Fibroblast of pulmonary artery (primary cell): Measurements from ENCODE around the gene LRRC2.

Experiments
- DNase-seq: peaks from one replicate; pipeline ENCODE4 v3.0.0-alpha.2; 2010; ENCODE audit warnings: low read depth
- H3K4me3 ChIP-seq: replicated peaks from 2 replicates; pipeline ENCODE4 v1.5.1; 2011; ENCODE audit warnings: low read depth, mild to moderate bottlenecking, control low read depth, low read length, moderate library complexity
- TF ChIP-seq, protein P1 (sequence below): IDR thresholded peaks from 2 replicates; pipeline ENCODE4 v1.5.1; 2011; ENCODE audit warnings: mild to moderate bottlenecking, control low read depth, low read length, inconsistent platforms; ENCODE audit errors: missing control alignments

The LRRC2 gene, protein sequence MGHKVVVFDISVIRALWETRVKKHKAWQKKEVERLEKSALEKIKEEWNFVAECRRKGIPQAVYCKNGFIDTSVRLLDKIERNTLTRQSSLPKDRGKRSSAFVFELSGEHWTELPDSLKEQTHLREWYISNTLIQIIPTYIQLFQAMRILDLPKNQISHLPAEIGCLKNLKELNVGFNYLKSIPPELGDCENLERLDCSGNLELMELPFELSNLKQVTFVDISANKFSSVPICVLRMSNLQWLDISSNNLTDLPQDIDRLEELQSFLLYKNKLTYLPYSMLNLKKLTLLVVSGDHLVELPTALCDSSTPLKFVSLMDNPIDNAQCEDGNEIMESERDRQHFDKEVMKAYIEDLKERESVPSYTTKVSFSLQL

DNA sequence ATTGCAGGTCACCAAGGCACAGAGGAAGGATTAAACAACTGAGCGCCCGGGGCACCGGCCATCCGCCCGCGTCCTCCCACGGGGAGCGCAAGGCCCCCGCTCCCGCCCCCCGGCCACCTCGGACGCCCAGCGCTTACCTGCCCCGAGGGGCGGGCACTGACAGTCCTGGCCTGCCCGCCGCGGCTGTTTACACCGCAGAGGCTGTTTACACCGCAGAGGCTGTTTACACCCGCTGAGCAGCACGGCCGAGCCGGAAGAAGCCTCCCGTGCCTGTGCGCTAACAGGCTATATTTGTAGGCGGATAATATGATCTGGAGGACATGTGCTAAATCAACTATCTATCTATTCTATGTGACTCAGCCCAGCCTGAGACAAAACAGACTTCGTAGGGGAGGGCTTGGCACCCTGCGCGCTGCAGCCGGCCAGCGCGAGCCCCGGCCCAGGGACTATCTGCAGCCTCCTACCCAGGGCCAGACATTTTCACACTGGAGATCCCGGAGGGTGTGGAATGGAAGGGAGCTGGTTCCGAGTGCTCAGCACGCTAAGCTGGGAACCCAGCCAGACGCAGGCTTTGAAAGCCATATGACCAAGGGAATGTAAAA lies at the start of gene LRRC2:
LRRC2 (minus strand) TSS at position 263 of the 602 bp plus-strand sequence. CDS start 14,711 bp downstream, outside the sequence.
- H3K4me3 ChIP-seq = peak within 1 kb of the TSS; percentile 54
- TF ChIP-seq, protein P1, sequence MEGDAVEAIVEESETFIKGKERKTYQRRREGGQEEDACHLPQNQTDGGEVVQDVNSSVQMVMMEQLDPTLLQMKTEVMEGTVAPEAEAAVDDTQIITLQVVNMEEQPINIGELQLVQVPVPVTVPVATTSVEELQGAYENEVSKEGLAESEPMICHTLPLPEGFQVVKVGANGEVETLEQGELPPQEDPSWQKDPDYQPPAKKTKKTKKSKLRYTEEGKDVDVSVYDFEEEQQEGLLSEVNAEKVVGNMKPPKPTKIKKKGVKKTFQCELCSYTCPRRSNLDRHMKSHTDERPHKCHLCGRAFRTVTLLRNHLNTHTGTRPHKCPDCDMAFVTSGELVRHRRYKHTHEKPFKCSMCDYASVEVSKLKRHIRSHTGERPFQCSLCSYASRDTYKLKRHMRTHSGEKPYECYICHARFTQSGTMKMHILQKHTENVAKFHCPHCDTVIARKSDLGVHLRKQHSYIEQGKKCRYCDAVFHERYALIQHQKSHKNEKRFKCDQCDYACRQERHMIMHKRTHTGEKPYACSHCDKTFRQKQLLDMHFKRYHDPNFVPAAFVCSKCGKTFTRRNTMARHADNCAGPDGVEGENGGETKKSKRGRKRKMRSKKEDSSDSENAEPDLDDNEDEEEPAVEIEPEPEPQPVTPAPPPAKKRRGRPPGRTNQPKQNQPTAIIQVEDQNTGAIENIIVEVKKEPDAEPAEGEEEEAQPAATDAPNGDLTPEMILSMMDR = no peak
- peak; percentile 76 for DNase-seq

DNA sequence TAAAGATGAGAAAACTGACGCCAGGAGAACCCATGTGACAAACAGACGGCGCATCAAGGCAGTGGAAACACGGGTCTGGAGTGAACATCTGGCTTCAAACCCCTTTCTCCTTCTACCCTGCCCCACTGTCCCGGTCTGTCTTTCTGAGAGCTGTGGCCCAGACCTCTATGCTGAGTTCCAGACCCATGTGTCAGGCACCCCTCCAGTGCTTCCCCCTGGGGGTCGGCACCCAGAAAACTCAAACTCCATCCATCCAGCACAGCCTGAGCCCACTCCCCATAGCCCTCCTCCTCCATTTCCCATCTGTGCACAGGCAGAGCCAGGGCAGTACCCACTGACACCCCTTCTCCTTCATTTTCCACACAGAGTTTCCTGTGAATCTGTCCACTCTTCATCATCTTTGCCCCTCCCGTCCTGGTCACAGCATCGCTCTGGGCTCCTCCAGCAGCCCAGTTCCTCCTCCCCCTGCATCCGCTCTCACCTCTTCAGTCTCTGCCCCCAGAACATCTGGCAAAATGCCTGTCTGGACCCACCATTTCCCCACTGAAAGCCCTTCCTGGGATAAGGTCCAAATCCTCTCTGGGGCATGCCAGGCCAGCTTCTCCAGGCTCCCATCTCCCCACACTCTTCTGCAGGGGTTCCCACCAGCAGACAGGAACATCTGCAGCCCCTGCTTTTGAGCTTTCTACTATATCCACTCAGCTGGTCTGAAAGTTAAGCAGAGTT lies 49.1 kb upstream of the LRRC2 start:
- DNase-seq = no peak
- no peak overlapping the region for H3K4me3 ChIP-seq
- TF ChIP-seq, protein P1 = no peak

DNA sequence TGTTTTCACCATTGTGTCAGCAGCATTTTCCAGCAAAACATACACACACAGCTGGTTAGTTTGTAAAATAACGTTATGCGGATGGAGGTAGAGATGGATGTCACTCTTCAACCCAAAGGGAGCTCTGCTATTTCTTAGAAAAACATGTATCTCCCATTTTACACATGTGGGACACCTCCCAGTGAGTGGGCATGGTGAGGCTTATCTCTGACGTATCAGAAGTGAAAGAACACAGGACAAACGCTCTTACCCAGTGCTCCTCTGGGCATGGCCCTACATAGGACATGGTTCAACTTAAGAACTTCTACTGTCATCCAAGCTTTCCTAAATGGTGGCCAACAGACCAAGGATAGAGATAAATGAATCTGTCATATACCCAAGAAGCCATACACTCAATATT lies 48.3 kb upstream of the LRRC2 start:
- TF ChIP-seq, protein P1 = no peak
- DNase-seq = no peak
- H3K4me3 ChIP-seq = no peak overlapping the region

DNA sequence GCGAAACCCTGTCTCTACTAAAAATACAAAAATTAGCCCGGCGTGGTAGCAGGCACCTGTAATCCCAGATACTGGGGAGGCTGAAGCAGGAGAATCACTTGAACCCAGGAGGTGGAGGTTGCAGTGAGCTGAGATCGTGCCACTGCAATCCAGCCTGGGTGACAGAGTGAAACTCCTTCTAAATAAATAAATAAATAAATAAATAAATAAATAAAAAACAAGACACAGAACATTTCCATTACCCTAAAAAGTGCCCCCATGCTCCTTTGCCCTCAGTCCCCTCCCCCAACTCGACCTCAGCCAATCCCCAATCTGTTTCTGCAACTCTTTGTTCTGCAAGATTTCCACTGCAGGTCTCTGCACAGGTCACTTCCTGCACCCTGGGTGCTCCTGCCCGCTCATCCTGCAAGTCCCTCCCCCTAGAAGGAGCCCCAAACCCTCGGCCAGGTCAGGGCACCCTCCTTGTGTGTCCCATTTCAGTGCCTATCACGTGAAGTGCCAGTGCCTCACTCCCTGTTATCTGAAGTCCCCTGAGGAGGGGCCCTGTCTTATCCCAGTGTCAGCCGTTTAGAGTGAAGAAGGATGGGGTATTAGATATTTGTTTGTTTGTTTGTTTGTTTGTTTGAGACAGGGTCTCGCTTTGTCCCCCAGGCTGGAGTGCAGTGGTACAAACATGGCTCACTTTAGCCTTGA lies 47.4 kb upstream of the LRRC2 start:
- DNase-seq = no peak
- TF ChIP-seq, protein P1 = no peak
- H3K4me3 ChIP-seq = no peak overlapping the region

DNA sequence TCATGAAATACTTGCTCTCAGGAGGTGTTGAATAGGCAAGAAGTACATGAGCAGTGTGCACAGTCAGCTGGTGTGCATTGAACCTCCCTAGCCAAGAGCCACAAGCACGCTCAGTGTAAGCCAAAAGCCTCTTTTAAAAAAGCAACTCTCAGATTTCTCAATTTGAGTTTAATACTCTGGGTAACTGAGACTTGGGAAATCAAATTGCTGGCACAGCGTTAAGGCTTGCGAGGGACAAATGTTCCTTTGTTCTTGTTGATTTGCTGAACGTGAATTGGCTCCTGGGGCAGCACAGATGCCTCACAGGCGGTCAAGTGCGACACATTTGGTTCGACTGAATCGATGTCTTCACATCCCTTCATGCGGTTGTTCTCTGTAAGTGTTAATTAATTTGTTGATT lies 46.2 kb upstream of the LRRC2 start, which contains the start of gene FAM240A:
FAM240A (plus strand) TSS at position 202 of the 400 bp plus-strand sequence; CDS start at position 361, 159 bp downstream.
- TF ChIP-seq, protein P1 = no peak
- H3K4me3 ChIP-seq = no peak within 1 kb of the TSS
- DNase-seq = peak; percentile 13

DNA sequence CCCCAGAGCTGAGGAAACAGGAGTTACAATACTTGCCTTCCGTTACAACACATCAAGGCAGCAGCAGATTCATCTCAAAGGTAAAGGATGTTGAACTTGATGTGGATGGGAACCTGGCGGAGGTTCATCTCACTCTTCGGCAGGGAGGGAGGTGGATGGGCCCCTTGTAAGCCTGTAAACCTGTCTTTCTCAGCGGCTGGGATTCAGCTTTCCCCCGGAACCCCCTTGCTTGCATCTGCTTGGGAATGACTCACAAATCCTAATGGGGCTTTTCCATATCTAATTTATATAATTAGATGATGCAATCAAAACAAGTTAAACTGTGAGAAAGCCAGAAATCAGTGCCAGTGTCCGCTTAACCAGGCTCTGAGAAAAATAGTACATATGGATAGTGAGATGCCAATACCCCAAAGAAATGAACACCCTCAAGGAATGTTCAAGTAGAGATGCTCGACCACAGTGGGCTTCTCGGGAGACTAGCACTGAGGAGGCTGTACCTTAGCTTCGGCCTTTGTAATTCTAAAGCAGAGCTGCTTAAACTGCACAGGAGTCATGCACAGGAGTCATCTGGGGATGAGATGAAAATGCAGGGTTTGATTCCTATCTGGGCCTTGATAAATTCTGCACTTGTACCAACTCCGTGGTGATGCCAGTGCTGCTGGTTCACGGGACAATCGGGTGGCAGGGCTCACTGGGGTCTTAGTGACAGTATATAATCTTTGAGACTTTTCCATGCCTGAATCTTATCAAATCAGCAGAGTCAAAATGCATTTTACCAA lies 44.0 kb upstream of the LRRC2 start:
- DNase-seq = no peak
- no peak overlapping the region for H3K4me3 ChIP-seq
- TF ChIP-seq, protein P1 = no peak
